Epithelial cell of esophagus (primary cell): Measurements from ENCODE around the gene MACF1.
A peak's percentile ranks its signal among the peaks of the same experiment; 100 is the strongest.
"Not testable (repeated sequence)": the region's sequence is repeated elsewhere in the genome, so short reads cannot be mapped to it uniquely, and the experiment has no call there.

Experiments
- DNase-seq: peaks from one replicate; pipeline ENCODE4 v3.0.0; 2010; ENCODE audit warnings: low read depth
- H3K4me3 ChIP-seq: 2 replicates; pipeline ENCODE4 v1.5.1; 2011; ENCODE audit warnings: mild to moderate bottlenecking, low read length, control low read depth
- CTCF ChIP-seq: IDR thresholded peaks from 2 replicates; pipeline ENCODE4 v1.5.1; 2011; ENCODE audit warnings: low read depth, mild to moderate bottlenecking, low read length, control low read depth, inconsistent platforms; ENCODE audit not compliant: insufficient read depth; ENCODE audit errors: missing control alignments

The MACF1 gene

GRCh38 chr1:39494671-39495410, 290.3 kb downstream of the MACF1 start:
- TF ChIP-seq CTCF: no peak
- H3K4me3 ChIP-seq: no peak overlapping the region
- no peak for DNase-seq

- not testable (repeated sequence) for H3K4me3 ChIP-seq, DNase-seq
Measured at GRCh38 chr1:39496520-39496919, 292.0 kb downstream of the MACF1 start.

GRCh38 chr1:39497585-39497984, 293.1 kb downstream of the MACF1 start:
- no peak for DNase-seq

GRCh38 chr1:39498096-39498710, 293.7 kb downstream of the MACF1 start:
- DNase-seq, H3K4me3 ChIP-seq: not testable (repeated sequence)

More at GRCh38 chr1:39497585-39497984, 293.1 kb downstream of the MACF1 start:
- H3K4me3 ChIP-seq: no peak overlapping the region
- TF ChIP-seq CTCF: no peak

GRCh38 chr1:39498821-39499220, 294.3 kb downstream of the MACF1 start:
- H3K4me3 ChIP-seq, DNase-seq: not testable (repeated sequence)

- H3K4me3 ChIP-seq: no peak overlapping the region
- no peak for TF ChIP-seq CTCF
- no peak for DNase-seq
Measured at GRCh38 chr1:39499668-39500067, 295.2 kb downstream of the MACF1 start.

- no peak overlapping the region for H3K4me3 ChIP-seq
- TF ChIP-seq CTCF: no peak
- peak; percentile 30 for DNase-seq
Measured at GRCh38 chr1:39500862-39501389, 296.4 kb downstream of the MACF1 start.

GRCh38 chr1:39501666-39502065, 297.2 kb downstream of the MACF1 start:
- DNase-seq: peak; percentile 71
- no peak for TF ChIP-seq CTCF
- no peak overlapping the region for H3K4me3 ChIP-seq

GRCh38 chr1:39504436-39504835, 299.9 kb downstream of the MACF1 start:
- DNase-seq, H3K4me3 ChIP-seq: not testable (repeated sequence)
